ENCODE results near the gene CSNK2A3. TPM values are rescaled to one million over a fixed set of nuclear protein-coding genes. Genes with fewer than 3 reads are reported as not detected.

The CSNK2A3 gene
- total and polyA plus RNA-seq, 2 of the 13 experiments (the other 11 are each of a cell fraction or from before 2014, with no cell fraction given) = 1.7 to 3.5 TPM

DNA sequence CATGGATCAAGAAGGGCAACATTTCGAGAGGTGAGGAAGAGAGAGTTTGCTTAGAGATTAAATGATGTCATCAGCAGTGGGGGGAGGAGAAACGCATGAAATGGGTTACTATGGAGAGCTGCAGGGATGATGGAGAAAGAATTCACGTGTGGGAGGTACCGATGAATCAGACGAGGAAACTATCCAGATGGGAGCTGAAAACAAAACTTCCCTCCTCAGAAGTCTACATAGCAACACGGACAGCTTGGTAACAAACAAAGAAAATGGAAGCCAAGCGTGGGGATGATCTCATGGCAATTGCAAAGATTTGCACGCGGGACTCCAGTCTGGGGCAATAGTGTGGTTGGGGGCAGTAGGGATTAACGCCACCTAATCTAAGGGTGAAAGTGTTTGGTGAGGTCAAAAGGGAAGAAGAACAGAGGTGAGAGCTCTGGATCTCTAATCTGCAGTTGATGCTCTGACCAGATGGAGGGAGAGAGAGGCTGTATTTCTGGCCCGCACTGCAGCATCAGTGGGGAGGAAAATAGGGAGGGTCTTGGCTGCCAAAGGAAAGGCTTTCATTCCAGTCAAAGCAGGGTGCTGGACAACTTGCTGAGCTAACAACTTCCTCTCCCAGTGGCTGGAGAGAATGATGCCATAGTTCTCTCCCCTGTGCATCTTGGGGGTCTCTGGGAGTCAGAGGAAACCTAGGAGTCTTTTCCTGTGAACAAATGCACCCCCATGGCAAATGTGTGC, 43.4 kb upstream of the CSNK2A3 start:
- CTCF ChIA-PET (ENCODE audit: low intra/inter-chr PET ratio, low total read pairs) = no interaction called here
- 30% methylated on average over 11 of the region's 11 CpGs for WGBS (ENCODE audit: low lambda C conversion rate)
- TF ChIP-seq ATF7 (IDR thresholded peaks at IDR 0.05) (peak; percentile 84), ATF7 (CRISPR knock-in tag; IDR thresholded peaks at IDR 0.05) (no peak), ZNF766 (CRISPR knock-in tag; IDR thresholded peaks at IDR 0.05; ENCODE audit: borderline replicate concordance) (no peak)
- FAIRE-seq (no peak), ATAC-seq (no peak), DNase-seq (ENCODE audit: low spot score) (no peak)
- in situ Hi-C loops (cut with HindIII; ENCODE audit: extremely low pct_ligation_motif_present, low pct_unique_long_range_greater_than_20kb) = no loop called here
- Histone ChIP-seq H3K4me2 (ENCODE audit: low read depth, low read length) (no peak overlapping the region), H3K4me3 (replicated peaks in 1 of 3; ENCODE audit: insufficient read depth in 1 of 3, low read depth in 2 of 3, low read length in 3 of 3) (no peak overlapping the region), H3K4me1 (ENCODE audit: insufficient read depth, low read length) (no peaks in the 10 kb centered on the region), H3K27ac (ENCODE audit: extremely low read length, insufficient read depth, low read length) (no peak overlapping the region), H3K9ac (ENCODE audit: insufficient read depth, low read depth, low read length) (no peak overlapping the region), H3K79me2 (ENCODE audit: insufficient read depth, low read length) (no peaks in the 10 kb centered on the region), H3K9me3 (ENCODE audit: low read length) (no peaks in the 10 kb centered on the region), H4K20me1 (ENCODE audit: insufficient read depth, low read length) (no peaks in the 10 kb centered on the region), H3K36me3 (replicated peaks in 1 of 2; ENCODE audit: control insufficient read depth in 1 of 2, insufficient read depth in 2 of 2, low read length in 2 of 2) (no peaks in the 10 kb centered on the region), H3K27me3 (ENCODE audit: control insufficient read depth in 1 of 2, insufficient read depth in 2 of 2, low read length in 2 of 2) (peaks cover 0 to 7% of the 10 kb centered on the region in 2 experiments; a peak in 2 of 5 replicates), H2AFZ (ENCODE audit: low read length) (no peak overlapping the region)
- POLR2A ChIA-PET = no interaction called here
- BruUV-seq (replicated peaks) = no TSS peak
- intact Hi-C loops (cut with micrococcal nuclease; ENCODE audit: unreplicated experiment) = no loop called here

DNA sequence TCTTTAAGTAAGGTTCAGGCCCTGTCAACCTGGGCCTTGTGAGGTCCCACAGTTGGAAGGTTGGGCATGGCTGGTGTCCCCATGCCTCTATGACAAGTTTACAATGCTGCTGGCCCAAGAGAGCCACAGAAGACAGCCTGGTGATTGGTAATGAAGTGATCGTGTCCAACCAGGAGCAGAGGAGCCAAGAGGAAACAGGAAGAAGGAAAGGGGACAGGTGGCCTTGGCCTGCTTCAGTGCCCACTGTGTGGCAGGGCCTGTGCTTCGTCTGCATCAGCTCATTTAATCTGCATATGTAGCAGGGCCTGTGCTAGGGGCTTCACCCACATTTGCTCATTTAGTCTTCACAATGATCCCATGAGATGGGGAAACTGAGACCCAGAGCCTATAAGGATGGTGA, 42.1 kb upstream of the CSNK2A3 start:
- peaks cover 0 to 7% of the 10 kb centered on the region in 2 experiments; a peak in 2 of 5 replicates for H3K27me3 ChIP-seq (ENCODE audit: control insufficient read depth in 1 of 2, insufficient read depth in 2 of 2, low read length in 2 of 2)
- intact Hi-C loops (cut with micrococcal nuclease; ENCODE audit: unreplicated experiment) = no loop called here
- no peak overlapping the region for H3K9ac ChIP-seq (ENCODE audit: insufficient read depth, low read depth, low read length)
- in situ Hi-C loops (cut with HindIII; ENCODE audit: extremely low pct_ligation_motif_present, low pct_unique_long_range_greater_than_20kb) = no loop called here
- H3K4me3 ChIP-seq (replicated peaks in 1 of 3; ENCODE audit: insufficient read depth in 1 of 3, low read depth in 2 of 3, low read length in 3 of 3) = no peak overlapping the region
- H2AFZ ChIP-seq (ENCODE audit: low read length) = no peak overlapping the region
- no peaks in the 10 kb centered on the region for H3K79me2 ChIP-seq (ENCODE audit: insufficient read depth, low read length)
- H3K4me1 ChIP-seq (ENCODE audit: insufficient read depth, low read length) = no peaks in the 10 kb centered on the region
- TF ChIP-seq MZF1 (CRISPR knock-in tag; IDR thresholded peaks at IDR 0.05; ENCODE audit: borderline replicate concordance) (no peak), FOXP1 (IDR thresholded peaks at IDR 0.05) (no peak), FOXP1 (CRISPR knock-in tag; IDR thresholded peaks at IDR 0.05) (no peak)
- H3K36me3 ChIP-seq (replicated peaks in 1 of 2; ENCODE audit: control insufficient read depth in 1 of 2, insufficient read depth in 2 of 2, low read length in 2 of 2) = no peaks in the 10 kb centered on the region
- no peak overlapping the region for H3K27ac ChIP-seq (ENCODE audit: extremely low read length, insufficient read depth, low read length)
- FAIRE-seq (no peak), ATAC-seq (no peak), DNase-seq (ENCODE audit: low spot score) (no peak)
- BruUV-seq (replicated peaks) = no TSS peak
- CTCF ChIA-PET (ENCODE audit: low intra/inter-chr PET ratio, low total read pairs) = no interaction called here
- POLR2A ChIA-PET = no interaction called here
- 0% methylated on average over 2 of the region's 2 CpGs for WGBS (ENCODE audit: low lambda C conversion rate)
- H3K9me3 ChIP-seq (ENCODE audit: low read length) = no peaks in the 10 kb centered on the region
- H4K20me1 ChIP-seq (ENCODE audit: insufficient read depth, low read length) = no peaks in the 10 kb centered on the region
- no peak overlapping the region for H3K4me2 ChIP-seq (ENCODE audit: low read depth, low read length)

Data from HepG2 (cell line).